Fibroblast of upper back skin (primary cell): ENCODE data around the gene AKR1C4.
A peak's percentile ranks its signal among the peaks of the same experiment; 100 is the strongest.
"Not testable (repeated sequence)": the region's sequence is repeated elsewhere in the genome, so short reads cannot be mapped to it uniquely, and the experiment has no call there.

ENCODE experiments used
- DNase-seq: peaks from one replicate; pipeline ENCODE4 v3.0.0-alpha.2; 2013

AKR1C4 gene

DNA sequence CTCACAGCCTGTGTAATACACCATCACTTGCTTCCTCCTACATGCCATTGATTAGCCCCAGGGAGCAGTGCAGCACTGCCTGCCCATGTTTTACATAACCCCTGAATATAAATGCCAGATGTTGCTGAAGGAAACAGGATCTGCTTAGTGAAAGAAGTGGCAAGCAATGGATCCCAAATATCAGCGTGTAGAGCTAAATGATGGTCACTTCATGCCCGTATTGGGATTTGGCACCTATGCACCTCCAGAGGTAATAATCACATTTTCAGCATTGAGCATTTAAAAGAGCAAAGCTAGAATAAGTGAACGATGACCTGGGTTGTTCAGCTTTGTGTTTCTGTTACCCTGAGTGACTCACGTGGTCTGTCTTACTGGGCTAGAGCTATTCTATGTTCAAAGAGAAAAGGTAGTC lies at the start of gene AKR1C4:
AKR1C4 (plus strand) TSS at position 136 of the 412 bp plus-strand sequence; CDS start at position 167, 31 bp downstream.
- no peak for DNase-seq

- DNase-seq, result no peak
These were observed 49.8 kb upstream of the AKR1C4 start for GRCh38 chr10:5146920-5147254.

DNA sequence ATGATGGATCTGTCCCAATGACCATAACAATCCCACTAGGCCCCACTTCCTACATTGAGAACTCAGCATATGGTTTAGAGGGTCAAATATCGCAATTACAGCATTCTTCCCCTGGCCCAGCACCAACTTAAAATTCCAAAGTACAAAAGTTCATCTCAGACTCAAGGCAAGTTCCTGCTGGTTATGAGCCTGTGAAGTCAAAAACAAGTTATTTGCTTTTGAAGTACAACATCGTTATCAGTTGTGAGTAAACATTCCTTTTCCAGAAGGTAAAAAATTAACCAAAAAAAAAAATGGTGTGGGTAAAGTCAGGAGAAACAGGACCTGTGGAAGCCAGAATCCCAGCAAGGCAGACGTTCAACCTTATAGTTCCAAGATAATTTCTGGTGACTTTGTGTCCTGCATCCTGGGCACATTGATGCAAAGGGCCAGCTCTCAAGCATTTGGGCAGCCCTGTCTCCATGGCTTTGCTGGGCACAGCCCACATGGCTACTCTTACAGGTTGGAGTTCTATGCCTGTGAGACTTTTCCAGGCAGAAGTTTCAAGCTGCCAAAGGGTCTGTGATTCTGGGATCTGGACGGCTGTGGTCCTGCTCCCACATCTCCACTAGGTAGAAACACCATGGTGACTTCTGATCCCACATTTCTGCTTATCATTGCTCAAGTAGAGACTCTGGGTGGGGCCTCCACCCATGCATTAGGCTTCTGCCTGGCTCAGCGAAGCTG lies 49.2 kb upstream of the AKR1C4 start:
- DNase-seq, result no peak

GRCh38 chr10:5147981-5148677 lies 48.5 kb upstream of the AKR1C4 start:
- no peak for DNase-seq

GRCh38 chr10:5148678-5149032 lies 48.0 kb upstream of the AKR1C4 start:
- DNase-seq, result no peak

DNA sequence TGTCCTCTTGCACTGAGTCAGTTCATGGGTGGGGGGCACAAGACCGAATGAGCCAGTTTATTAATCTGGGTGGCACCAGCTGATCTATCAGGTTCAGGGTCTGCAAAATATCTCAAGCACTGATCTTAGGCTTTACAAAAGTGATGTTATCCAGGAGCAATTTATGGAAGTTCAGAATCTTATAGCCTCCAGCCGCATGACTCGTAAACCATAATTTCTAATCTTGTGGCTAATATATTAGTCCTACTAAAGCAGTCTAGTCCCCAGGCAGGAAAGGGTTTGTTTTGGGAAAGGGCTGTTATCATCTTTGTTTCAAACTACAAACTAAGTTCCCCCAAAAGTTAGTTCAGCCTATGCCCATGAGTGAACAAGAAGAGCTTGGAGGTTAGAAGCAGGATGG lies 45.6 kb upstream of the AKR1C4 start:
- no peak for DNase-seq

DNA sequence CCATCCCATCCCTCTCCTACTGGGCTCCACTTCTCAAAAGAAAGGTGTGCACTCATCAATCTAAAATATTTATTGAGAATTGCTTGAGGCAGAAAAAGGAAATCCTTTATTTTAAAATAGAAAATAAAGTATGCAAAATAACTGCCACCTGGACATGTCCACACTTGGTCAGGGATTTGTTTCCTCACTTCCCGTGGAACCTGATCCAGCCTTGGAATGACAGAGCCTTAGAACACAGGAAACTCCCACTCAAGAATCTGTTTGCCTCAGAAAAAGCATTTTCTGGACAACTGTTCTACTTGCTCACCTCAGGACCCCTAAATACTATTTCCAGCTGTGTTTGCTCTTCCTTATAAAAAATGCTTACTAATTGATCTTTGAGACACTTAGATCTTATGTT lies 40.7 kb upstream of the AKR1C4 start:
- no peak for DNase-seq

- no peak for DNase-seq
These were observed 39.1 kb upstream of the AKR1C4 start for GRCh38 chr10:5157501-5157900.

GRCh38 chr10:5159126-5159525 lies 37.5 kb upstream of the AKR1C4 start:
- DNase-seq, result no peak

- DNase-seq, result no peak
These were observed 33.1 kb upstream of the AKR1C4 start for GRCh38 chr10:5163487-5163886.

DNA sequence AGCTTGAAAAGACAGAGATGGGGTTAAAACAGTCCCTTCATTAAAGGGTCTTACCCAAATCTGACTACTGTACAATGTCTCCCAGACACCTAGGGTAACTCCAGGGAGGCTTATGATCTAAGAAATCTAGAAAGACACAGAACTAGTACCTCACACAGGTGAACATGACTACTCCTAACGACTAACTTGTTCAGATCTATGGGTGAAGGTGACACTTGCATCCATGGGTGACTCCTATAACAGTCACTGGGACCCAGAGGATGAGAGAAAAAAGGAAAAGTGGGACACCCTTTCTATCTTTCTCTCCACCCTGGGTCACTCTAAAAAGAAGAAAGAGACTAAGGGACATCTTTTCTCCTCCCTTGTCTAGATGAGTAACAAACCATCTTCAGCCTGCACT lies 30.9 kb upstream of the AKR1C4 start:
- no peak for DNase-seq

- no peak for DNase-seq
These were observed 27.7 kb upstream of the AKR1C4 start for GRCh38 chr10:5168897-5169420.

DNA sequence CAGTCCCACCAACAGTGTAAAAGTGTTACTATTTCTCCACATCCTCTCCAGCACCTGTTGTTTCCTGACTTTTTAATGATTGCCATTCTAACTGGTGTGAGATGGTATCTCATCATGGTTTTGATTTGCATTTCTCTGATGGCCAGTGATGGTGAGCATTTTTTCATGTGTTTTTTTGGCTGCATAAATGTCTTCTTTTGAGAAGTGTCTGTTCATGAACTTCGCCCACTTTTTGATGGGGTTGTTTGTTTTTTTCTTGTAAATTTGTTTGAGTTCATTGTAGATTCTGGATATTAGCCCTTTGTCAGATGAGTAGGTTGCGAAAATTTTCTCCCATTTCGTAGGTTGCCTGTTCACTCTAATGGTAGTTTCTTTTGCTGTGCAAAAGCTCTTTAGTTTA lies 21.1 kb upstream of the AKR1C4 start:
- not testable (repeated sequence) for DNase-seq

DNA sequence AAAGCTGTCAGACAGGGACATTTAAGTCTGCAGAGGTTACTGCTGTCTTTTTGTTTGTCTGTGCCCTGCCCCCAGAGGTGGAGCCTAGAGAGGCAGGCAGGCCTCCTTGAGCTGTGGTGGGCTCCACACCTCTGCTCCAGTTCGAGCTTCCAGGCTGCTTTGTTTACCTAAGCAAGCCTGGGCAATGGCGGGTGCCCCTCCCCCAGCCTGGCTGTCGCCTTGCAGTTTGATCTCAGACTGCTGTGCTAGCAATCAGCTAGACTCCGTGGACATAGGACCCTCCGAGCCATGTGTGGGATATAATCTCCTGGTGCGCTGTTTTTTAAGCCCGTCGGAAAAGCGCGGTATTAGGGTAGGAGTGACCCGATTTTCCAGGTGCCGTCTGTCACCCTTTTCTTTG lies 16.1 kb upstream of the AKR1C4 start:
- not testable (repeated sequence) for DNase-seq

GRCh38 chr10:5183923-5184322 lies 12.7 kb upstream of the AKR1C4 start:
- no peak for DNase-seq

GRCh38 chr10:5184987-5185775 lies 11.5 kb upstream of the AKR1C4 start, which contains the start of gene AKR1C8:
Gene AKR1C8, minus strand, starts transcription at chr10:5185150. Its CDS starts 46 bp downstream, at chr10:5185104.
- DNase-seq, result no peak

GRCh38 chr10:5187867-5188266 lies 8.8 kb upstream of the AKR1C4 start:
- no peak for DNase-seq

DNA sequence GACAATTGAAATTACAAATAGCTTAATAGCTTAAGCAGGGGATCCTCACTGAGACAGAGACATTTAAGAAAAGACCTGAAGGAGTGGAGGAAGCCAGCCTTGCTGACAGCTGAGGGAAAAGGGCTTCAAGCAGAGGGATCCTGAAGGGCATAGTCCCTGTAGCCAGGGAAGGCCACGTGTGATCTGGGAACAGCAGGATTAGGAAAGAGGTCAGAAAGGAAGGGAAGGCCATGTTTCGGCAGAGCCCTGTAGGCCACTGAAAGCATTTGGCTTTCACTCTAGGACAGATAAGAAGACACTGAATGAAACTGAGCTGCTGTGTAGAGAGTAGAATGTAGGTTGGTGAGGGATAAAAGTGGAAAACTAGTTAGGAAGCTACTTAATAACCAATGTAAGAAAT lies 8.3 kb upstream of the AKR1C4 start:
- DNase-seq, result no peak

GRCh38 chr10:5194431-5194830 lies 2.2 kb upstream of the AKR1C4 start:
- no peak for DNase-seq

DNA sequence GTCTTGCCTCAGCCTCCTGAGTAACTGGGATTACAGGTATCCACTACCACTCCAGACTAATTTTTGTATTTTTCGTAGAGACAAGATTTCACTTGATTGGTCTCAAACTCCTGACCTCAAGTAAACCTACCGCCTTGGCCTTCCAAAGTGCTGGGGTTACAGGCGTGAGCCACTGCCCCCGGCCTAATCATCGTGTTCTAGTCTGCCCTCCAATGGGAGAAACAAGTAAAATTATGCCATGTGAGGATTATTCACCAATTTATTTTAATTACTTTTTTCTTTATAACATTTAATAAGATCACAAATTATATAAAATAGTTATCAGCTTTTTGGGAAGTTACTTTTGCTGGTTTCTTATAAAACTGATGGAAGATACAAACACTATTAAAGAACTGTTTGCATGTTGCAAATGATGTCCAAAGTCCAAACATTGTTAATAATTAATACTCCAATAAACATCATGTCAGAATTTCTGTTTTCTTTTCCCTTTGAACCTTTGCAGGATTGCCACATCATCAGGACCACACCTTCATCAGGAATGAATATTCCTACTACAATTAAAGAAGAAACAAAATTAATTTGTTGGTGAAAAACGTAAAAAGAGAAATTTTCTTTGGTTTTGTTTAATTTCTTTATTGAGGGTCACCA lies 786 bp upstream of the AKR1C4 start:
- no peak for DNase-seq

- DNase-seq, result peak; percentile 1
These were observed 1.7 kb downstream of the AKR1C4 start for GRCh38 chr10:5198386-5198785.

DNA sequence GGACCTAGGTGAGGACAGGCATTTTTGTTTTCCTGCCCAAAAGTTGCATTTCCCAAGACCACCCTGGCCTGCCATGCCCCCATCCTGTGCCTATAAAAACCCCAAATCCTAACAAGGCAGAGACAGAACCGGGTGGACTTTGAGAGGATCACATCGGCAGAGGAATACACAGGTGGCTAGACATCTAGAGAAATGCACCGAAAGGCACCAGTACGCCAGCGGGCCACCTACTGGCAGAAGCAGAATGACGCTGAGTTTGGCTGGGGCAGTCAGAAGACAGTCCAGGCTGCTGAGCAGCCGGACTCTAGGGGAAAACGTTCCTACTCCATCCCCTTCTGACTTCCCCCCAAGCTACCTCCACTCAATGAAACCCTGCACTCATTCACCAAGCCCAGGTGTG lies 2.8 kb downstream of the AKR1C4 start:
- DNase-seq, result no peak

GRCh38 chr10:5206799-5207198 lies 10.2 kb downstream of the AKR1C4 start:
- no peak for DNase-seq
